NCI-H146 treated with DMSO at 0.1 percent for 48 hours (cell line): ENCODE results near the gene ADCY4.
A peak's percentile ranks its signal among the peaks of the same experiment; 100 is the strongest.

ENCODE experiments used
- DNase-seq: peaks from one replicate; lab custom pipeline; 2025; ENCODE audit not compliant: unreplicated experiment; lab: John Stamatoyannopoulos, UW

ADCY4 gene

DNA sequence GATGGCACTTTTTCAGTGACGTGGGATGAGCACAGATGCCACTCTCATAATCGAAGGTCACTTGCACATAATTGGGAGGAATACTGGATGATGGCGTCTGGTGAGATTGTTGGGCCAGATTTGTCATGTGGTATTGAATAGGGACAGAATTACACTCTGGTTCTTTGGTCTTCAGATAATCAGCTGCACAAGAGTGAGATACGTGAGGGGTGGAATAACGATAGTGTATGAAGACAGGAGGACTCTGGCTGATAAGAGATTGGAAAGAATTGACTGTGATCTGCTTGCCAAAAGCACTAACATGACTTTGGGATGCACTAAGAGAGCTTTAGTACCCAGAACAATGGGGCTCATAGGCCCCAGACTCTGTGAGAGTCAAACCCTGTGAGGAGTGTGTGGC is 56.4 kb downstream of the ADCY4 start:
- DNase-seq: no peak

DNA sequence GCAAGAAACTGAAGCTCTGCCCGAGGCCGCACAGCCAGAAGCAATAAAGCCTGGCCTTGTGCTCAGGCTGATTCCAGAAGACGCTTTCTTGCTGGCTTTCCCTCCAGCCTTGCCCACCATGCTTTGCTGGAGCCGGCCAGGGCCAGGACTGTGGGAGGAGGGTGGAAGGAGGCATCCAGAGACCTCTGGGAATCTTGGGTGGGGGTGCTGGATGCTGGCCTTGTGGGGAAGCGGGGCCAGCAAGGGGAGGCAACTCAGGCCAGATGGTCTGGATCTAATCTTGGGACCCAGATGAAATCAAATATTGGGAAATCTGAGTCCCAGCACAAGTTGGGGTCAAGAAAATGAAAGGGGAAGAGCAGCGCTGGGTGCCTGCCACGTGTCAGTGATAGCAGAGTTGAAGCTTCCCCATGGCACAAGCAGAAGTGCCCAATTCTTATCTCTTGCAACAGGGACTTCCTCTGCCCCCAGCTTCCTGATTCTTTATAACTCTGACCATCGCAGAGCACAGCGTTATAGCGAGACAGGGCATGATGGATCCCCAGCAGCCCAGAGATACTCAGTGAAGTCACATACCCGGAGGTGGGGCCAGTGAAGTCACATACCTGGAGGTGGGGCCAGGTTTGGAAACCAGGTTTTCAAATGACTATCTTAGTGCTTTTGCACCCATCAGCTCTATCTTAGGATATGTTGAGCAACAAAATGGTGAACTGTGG is 57.1 kb downstream of the ADCY4 start:
- DNase-seq: no peak

DNA sequence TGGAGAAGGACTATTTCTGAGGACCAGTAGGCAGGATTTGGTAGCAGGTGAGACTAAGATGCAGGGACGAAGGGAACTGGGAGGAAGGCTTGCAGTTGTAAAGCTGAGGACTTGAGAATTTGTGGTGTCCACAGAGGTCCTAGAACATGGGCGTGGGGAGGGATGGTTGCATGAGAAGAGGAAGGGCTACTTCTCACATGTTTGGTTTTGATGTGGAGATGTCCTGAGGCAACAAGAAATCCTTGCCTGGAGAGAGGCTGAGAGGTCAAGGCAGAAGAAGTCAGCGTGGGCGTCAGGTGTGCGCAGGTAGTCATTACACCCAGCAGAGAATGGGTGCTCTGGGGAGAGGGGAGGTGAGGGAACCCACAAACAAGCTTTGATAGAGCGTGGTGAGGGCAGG is 57.8 kb downstream of the ADCY4 start:
- DNase-seq: no peak

DNA sequence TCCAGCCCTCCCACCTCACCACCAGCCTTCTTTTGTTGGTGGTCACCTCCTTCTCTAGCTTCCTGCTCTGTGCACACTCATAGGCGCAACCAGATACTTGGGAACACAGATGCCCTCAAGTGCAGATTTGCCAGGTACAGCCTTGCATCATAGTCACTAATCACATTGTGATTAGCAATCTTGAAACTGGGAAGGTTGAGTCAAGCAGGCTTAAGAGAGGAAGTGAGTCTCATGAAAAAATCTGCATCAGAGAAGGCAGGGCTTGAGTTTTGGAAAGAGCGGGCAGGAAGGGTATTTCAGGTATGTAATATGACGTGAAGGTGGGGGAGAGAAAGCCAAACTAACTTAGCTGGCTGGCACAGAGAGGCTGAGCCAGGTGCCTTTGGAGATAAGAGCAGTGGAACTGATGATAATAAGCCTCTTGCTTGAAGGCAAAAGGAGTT is 60.7 kb downstream of the ADCY4 start:
- DNase-seq: no peak

DNA sequence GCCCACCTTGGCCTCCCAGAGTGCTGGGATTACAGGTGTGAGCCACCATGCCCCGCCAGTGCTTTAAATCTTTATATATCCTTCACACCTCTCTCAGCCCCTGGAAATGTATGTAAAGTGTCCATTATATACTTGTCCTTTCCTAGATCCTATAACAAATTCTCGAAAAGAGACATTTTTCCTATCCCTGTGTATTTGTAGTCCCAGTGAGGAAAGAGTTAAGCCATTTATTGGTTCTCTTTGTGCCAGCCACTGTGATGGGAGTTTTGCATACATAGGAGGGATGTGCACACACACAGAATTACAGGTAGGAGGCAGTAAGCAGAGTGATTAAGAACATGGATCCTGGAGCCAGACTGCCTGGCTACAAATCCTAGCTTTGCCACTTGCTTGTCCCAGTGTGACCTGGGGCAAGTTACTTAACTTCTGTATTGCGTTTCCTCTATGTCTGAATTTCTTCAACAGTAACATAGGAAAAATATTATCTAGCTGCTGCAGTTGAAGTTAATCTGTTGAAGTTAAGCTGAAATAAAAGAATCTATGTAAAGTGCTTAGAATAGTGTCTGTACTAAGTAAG is 61.4 kb downstream of the ADCY4 start:
- DNase-seq: no peak

DNA sequence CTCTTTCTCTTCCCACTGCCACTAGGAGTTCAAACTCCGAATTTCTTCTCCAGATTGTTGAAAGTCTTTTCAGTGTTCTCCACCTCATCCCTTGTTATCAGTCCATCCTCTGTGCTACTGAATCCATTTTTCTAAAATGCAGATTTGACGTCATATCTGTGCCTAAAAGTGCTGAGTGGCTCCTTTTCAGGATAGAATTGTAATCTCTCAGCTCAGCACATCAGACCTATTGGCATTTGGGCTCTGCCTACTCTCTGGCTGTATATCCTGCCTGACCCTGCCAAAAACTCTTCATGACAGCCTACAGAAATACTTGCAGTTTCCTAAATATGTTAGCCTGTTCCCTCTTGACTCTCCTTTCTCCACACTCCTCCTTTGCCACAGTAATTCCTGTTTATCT is 62.4 kb downstream of the ADCY4 start:
- no peak for DNase-seq

DNA sequence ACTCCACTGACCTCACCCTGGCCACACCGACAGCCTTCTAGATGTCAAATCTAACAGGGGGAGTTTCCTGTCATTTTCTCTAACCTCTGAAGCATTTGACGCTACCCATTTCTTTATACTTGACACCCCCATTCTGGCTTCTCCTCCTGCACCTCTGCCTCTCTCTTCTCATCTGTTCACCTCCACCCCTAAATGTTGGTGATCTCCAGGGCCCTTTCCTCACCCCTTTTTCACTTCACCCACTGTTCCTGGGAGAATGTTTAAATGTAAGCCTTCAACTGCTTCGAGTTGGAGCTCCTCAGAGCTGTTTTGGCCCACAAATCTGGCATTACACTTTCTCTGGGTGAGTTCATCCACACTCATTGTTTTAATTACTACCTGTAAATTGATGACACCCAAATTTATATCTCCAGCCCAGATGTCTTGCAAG is 63.0 kb downstream of the ADCY4 start:
- DNase-seq: no peak

DNA sequence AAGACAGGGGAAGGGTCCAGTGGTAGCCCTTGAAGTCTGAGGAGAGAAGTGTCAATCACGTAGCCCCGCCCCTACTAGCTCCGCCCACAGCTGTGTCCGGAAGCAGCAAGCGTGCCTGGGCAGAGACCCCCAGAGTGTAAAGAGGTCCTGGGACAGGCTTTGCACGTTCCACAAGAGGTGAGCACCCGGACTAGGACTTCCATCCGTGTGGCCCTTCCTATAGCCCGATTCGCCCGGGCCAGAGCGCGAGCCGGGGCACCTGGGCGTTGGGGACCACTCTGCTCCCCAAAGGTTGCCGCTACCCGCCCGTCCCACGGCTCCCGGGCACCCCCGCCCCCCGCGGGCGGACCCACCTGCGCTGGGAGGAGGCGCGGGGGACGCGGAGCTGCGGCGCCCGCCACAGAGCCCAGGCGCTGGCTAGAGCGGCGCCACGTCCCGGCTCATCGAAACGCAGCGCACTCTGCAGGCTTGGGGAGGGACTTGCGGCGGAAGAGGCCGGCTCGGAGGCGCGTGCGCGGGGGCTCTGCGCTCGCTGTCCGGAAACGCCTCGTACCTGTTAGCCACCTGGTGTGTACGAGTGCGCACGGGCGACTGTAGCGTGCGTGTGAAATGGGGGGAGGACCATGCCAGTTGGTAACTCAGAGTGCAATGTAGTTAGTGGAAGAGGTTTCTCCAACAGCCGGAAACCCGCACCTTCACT is 63.6 kb downstream of the ADCY4 start, which contains the start of gene RABGGTA:
TSS of gene RABGGTA (minus strand) at position 464 of the 700 bp plus-strand sequence. CDS start 482 bp downstream, outside the sequence.
- peak; percentile 81 for DNase-seq

DNA sequence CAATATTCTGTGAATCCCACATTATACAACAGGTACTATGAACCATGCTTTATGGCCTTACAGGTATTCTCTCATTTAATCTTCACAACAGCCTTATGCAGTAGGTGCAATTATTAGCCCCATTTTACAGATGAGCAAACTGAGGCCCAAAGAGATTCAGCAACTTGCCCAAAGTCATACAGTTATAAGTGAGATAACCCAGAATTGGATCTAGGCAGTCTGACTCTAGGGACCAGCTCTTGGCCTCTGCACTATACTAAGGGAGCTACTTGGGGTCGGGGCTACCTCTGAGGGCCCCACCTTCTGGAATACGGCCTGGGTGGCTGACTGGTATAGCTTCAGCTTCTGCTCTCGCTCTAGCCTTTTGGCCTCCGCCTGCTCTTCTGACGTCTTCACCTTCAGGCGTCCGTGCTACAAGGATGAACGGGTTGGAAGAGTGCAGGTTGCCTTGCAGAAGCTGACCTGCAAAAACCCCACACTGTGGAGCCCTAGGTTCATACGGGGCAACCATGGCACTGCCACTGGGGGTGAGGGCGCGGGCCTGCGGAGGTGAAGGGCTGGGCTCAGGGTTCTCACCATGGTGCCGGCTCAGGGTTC is 64.2 kb downstream of the ADCY4 start:
- DNase-seq: no peak

DNA sequence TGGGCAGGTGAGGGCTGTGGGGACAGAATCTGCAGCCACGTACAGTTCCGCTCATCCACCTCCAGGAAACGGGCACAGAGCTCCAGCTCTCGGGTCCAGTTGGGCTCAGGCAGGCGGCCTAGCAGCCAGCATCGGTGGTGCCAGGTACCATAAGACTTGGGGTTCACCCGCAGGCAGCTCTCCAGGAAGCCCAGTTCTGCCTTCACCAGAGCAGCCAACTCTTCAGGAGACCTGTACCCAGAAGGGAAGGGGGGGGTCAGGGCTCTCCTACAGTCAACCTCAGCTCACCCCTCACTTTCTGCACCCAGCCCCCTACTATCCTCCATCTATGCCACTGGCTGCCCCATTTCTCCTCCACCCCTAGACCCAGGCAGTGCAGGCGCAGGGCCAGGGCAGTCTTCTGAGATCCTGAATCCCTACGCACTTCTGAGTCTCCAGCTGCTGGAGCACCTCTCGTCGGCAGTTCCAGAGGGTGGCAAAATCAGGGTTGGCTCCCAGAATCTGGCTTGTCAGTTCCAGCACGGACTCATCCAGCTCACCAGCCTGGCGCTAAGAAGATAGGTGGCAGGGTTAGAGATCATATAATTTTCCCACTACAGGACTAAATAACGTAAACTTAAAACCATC is 64.8 kb downstream of the ADCY4 start:
- DNase-seq: no peak

DNA sequence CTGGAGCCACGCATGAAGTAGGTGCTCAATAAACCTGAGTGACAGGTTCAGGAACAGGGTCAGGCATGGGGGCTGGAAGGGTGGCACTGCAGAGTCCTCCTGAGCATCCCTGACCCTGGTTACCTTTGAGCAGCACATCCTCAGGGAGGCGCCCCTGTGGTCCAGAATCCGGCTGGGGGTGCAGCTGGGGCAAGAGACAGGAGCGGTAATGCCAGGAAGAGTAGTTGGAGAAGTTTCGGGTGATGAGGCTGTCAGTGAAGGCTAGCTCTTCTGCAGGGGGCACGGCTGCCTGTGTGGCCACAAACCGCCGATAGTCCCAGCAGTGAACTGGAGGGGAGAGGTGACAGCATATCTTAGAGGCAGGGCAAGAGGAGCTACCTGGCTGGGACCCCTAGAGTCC is 65.5 kb downstream of the ADCY4 start:
- no peak for DNase-seq
